HCT116 (cell line): ENCODE data around the gene CDK8. TPM values are rescaled to one million over a fixed set of nuclear protein-coding genes. Genes with fewer than 3 reads are reported as not detected.

Experiments
- ATAC-seq: fragments of 200-7000 bp; cut with Tn5 transposase; 2 replicates; pipeline ENCODE4 v1.9.1; 2020; ENCODE audit warnings: mild to moderate bottlenecking, moderate library complexity
- BruUV-seq: library from RNA; stranded (reverse); fragments of 400-500 nt; replicated peaks from 2 replicates; lab custom pipeline; 2021; lab: Mats Ljungman, UMichigan
- CTCF ChIA-PET: fragments of 300-600 bp; sonication (Branson Sonifier 250); formaldehyde crosslinking; loops from one replicate; lab custom pipeline; 2021; ENCODE audit warnings: antibody characterized with exemption; lab: Charles Lee
- POLR2A ChIA-PET: fragments of 300-600, 350-600 bp; sonication (Branson Sonifier 250); formaldehyde crosslinking; loops from one replicate; lab custom pipeline; 2021; ENCODE audit warnings: antibody characterized with exemption; lab: Charles Lee
- RAD21 ChIA-PET, 2 experiments: fragments of 300-600 bp; sonication (Branson Sonifier 250); formaldehyde crosslinking; loops; one replicate each; lab custom pipeline; 2023; ENCODE audit warnings: low total read pairs in 2 of 2; ENCODE audit not compliant: uncharacterized antibody in 2 of 2, unreplicated experiment in 2 of 2, low non-redundant PET in 1 of 2; lab: Charles Lee
- DNase-seq: peaks from one replicate; pipeline ENCODE4 v3.0.0-alpha.2; 2010; ENCODE audit warnings: low read depth, low spot score
- H2AFZ ChIP-seq: fragments of 200-600 bp; shearing (Covaris generic), sonication (generic); 2 replicates; pipeline ENCODE4 v1.6.1; 2017; ENCODE audit warnings: low read depth, mixed run types, mixed read lengths, antibody characterized with exemption, low read length; ENCODE audit not compliant: poor library complexity, severe bottlenecking
- H3K27ac ChIP-seq: 2 replicates; pipeline ENCODE4 v1.5.1; 2012; ENCODE audit warnings: low read depth, low read length
- H3K27me3 ChIP-seq: fragments of 200-600 bp; sonication (generic); 2 replicates; pipeline ENCODE4 v1.6.1; 2016; ENCODE audit warnings: mixed run types, low read length, mixed read lengths; ENCODE audit not compliant: insufficient read depth
- H3K36me3 ChIP-seq, 2 experiments: fragments of 200-500 bp in 1 of 2; fragments of 200-600 bp in 1 of 2; sonication (Bioruptor generic) in 1 of 2; sonication (generic) in 1 of 2; 2 replicates each; pipeline versions ENCODE4 v1.5.1 to v1.6.1; 2014 to 2016; ENCODE audit warnings: low read length in 2 of 2, inconsistent platforms in 1 of 2, mixed read lengths in 1 of 2, mixed run types in 1 of 2; ENCODE audit not compliant: insufficient read depth in 2 of 2, control insufficient read depth in 1 of 2
- H3K4me1 ChIP-seq, 2 experiments: fragments of 200-600 bp in 1 of 2; sonication (generic) in 1 of 2; 2 replicates each; pipeline versions ENCODE4 v1.5.1 to v1.6.1; 2012 to 2017; ENCODE audit warnings: low read length in 2 of 2, inconsistent platforms in 1 of 2, mild to moderate bottlenecking in 1 of 2, mixed read lengths in 1 of 2, mixed run types in 1 of 2, moderate library complexity in 1 of 2; ENCODE audit not compliant: insufficient read depth in 2 of 2, control insufficient read depth in 1 of 2
- H3K4me2 ChIP-seq: fragments of 200-600 bp; sonication (generic); 2 replicates; pipeline ENCODE4 v1.6.1; 2017; ENCODE audit warnings: mixed run types, low read length, mixed read lengths
- H3K4me3 ChIP-seq, 2 experiments: fragments of 200-600 bp in 1 of 2; sonication (generic) in 1 of 2; replicated peaks in 1 of 2; 2 replicates each; pipeline ENCODE4 v1.5.1; 2011 to 2016; ENCODE audit warnings: low read length in 2 of 2, control low read depth in 1 of 2, low read depth in 1 of 2, mild to moderate bottlenecking in 1 of 2, mixed read lengths in 1 of 2, mixed run types in 1 of 2
- H3K79me2 ChIP-seq: fragments of 200-600 bp; sonication (generic); 2 replicates; pipeline ENCODE4 v1.6.1; 2017; ENCODE audit warnings: mild to moderate bottlenecking, mixed run types, low read length, moderate library complexity, mixed read lengths; ENCODE audit not compliant: insufficient read depth
- H3K9ac ChIP-seq: fragments of 200-600 bp; sonication (generic); 2 replicates; pipeline ENCODE4 v1.6.1; 2016; ENCODE audit warnings: low read length, mixed read lengths
- H3K9me2 ChIP-seq: fragments of 200-600 bp; sonication (generic), shearing (Covaris generic); 2 replicates; pipeline ENCODE4 v1.6.1; 2017; ENCODE audit warnings: mixed run types, mild to moderate bottlenecking, moderate library complexity; ENCODE audit not compliant: insufficient read depth
- H3K9me3 ChIP-seq, 2 experiments: fragments of 200-500 bp in 1 of 2; fragments of 200-600 bp in 1 of 2; sonication (Bioruptor generic) in 1 of 2; sonication (generic) in 1 of 2; 2 replicates each; pipeline ENCODE4 v1.6.1; 2014 to 2017; ENCODE audit warnings: low read length in 2 of 2, mixed read lengths in 2 of 2, inconsistent platforms in 1 of 2, low read depth in 1 of 2, mild to moderate bottlenecking in 1 of 2, mixed run types in 1 of 2, moderate library complexity in 1 of 2; ENCODE audit not compliant: control insufficient read depth in 1 of 2, insufficient read depth in 1 of 2
- H4K20me1 ChIP-seq: fragments of 200-600 bp; sonication (generic), shearing (Covaris generic); 2 replicates; pipeline ENCODE4 v1.6.1; 2017; ENCODE audit warnings: mixed run types, mild to moderate bottlenecking, moderate library complexity; ENCODE audit not compliant: insufficient read depth
- CBX3 ChIP-seq: IDR thresholded peaks from 2 replicates; pipeline ENCODE4 v1.6.1; 2012; ENCODE audit warnings: low read depth
- CEBPB ChIP-seq: IDR thresholded peaks from 2 replicates; pipeline ENCODE4 v1.6.1; 2012; ENCODE audit warnings: low read depth
- ELF1 ChIP-seq: IDR thresholded peaks from 2 replicates; pipeline ENCODE4 v1.6.1; 2012; ENCODE audit warnings: low read depth, borderline replicate concordance
- SIN3A ChIP-seq: IDR thresholded peaks from 2 replicates; pipeline ENCODE4 v1.6.1; 2012; ENCODE audit warnings: low read depth
- SP1 ChIP-seq: IDR thresholded peaks from 2 replicates; pipeline ENCODE4 v1.6.1; 2012; ENCODE audit warnings: low read depth
- TCF7L2 ChIP-seq: IDR thresholded peaks from 2 replicates; pipeline ENCODE4 v1.7.0; 2011; ENCODE audit warnings: borderline replicate concordance, inconsistent platforms; ENCODE audit not compliant: insufficient read depth, insufficient read length; ENCODE audit errors: extremely low read depth
- YY1 ChIP-seq: IDR thresholded peaks from 2 replicates; pipeline ENCODE4 v1.6.1; 2011; ENCODE audit warnings: low read length, low read depth, moderate library complexity, mild to moderate bottlenecking; ENCODE audit not compliant: insufficient replicate concordance; ENCODE audit errors: extremely low read depth
- ZNF274 ChIP-seq: fragments of 200-500 bp; sonication (Bioruptor generic); IDR thresholded peaks from 2 replicates; pipeline ENCODE4 v1.6.1; 2014; ENCODE audit warnings: mild to moderate bottlenecking, low read depth, low read length, inconsistent platforms
- intact Hi-C: fragments of 100-400 bp; cut with micrococcal nuclease; formaldehyde crosslinking; loops from 2 replicates; pipeline ENCODE4 v1.10.0; 2022
- total RNA-seq: library from RNA; stranded (reverse); gene quantifications from one replicate; pipeline ENCODE4 v1.2.1, GENCODE V29; 2021; ENCODE audit not compliant: unreplicated experiment
- TF ChIP-seq, protein P1 (sequence below): IDR thresholded peaks from 2 replicates; pipeline ENCODE4 v1.6.1; 2011; ENCODE audit warnings: mild to moderate bottlenecking, low read length, moderate library complexity; ENCODE audit not compliant: insufficient replicate concordance; ENCODE audit errors: extremely low read depth

Gene CDK8
- total RNA-seq, 1 experiment from 2014 or later = 23.8 TPM

GRCh38 chr13:26423629-26424028, 169.7 kb downstream of the CDK8 start (continued):
- TF ChIP-seq ZNF274 = no peak
- no peak for TF ChIP-seq CBX3

- Histone ChIP-seq H3K9me2 (no peaks in the 10 kb centered on the region), H3K79me2 (no peaks in the 10 kb centered on the region), H3K36me3 (no peaks in the 10 kb centered on the region), H3K27me3 (no peaks in the 10 kb centered on the region), H3K4me1 (no peaks in the 10 kb centered on the region), H3K9ac (no peak overlapping the region), H2AFZ (no peak overlapping the region), H3K4me2 (no peak overlapping the region), H3K4me3 (no peak overlapping the region), H3K9me3 (no peaks in the 10 kb centered on the region), H3K27ac (no peak overlapping the region), H4K20me1 (no peaks in the 10 kb centered on the region)
- RAD21 ChIA-PET = no interaction called here
- no peak for TF ChIP-seq CEBPB
- TF ChIP-seq SP1 = no peak
- TF ChIP-seq TCF7L2 = no peak
- TF ChIP-seq, protein P1, sequence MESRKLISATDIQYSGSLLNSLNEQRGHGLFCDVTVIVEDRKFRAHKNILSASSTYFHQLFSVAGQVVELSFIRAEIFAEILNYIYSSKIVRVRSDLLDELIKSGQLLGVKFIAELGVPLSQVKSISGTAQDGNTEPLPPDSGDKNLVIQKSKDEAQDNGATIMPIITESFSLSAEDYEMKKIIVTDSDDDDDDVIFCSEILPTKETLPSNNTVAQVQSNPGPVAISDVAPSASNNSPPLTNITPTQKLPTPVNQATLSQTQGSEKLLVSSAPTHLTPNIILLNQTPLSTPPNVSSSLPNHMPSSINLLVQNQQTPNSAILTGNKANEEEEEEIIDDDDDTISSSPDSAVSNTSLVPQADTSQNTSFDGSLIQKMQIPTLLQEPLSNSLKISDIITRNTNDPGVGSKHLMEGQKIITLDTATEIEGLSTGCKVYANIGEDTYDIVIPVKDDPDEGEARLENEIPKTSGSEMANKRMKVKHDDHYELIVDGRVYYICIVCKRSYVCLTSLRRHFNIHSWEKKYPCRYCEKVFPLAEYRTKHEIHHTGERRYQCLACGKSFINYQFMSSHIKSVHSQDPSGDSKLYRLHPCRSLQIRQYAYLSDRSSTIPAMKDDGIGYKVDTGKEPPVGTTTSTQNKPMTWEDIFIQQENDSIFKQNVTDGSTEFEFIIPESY = no peak
- TF ChIP-seq ELF1 = no peak
- no peak for TF ChIP-seq YY1
- TF ChIP-seq SIN3A = no peak
- no peak for ATAC-seq
- BruUV-seq = no TSS peak
- intact Hi-C loops = no loop called here
- DNase-seq = no peak
- CTCF ChIA-PET = no interaction called here
- POLR2A ChIA-PET = no interaction called here
These were observed 170.3 kb downstream of the CDK8 start for GRCh38 chr13:26424181-26424580.
